ENCODE results near the gene AFMID. TPM values are rescaled to one million over a fixed set of nuclear protein-coding genes. Genes with fewer than 3 reads are reported as not detected.

Gene AFMID
- polyA plus RNA-seq, 4 donors = 24.0 to 61.7 (median 38.7) TPM

DNA sequence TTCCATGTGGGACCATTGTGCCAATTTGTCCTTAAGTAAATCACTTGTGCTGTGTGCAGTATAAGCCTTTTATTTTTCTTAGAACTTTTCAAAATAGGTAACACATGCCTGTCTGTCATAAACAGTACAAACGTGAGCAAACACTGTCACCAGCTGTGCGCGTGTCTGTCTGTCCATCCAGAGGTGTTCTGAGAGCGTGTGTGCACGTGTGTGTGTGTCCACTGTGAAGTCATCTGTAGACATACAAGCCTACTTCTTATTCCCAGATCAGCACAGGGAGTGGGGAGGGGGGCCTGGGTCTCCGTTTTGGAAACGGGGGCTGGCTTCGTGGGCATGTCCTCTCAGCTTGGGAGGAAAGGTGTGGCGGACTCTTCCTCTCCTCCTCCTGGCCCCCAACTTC is 53.7 kb downstream of the AFMID start:
- Histone ChIP-seq H3K27me3 (ENCODE audit: control insufficient read depth in 3 of 3, insufficient read depth in 3 of 3, low read length in 3 of 3) (no peaks in the 10 kb centered on the region), H3K36me3 (ENCODE audit: control insufficient read depth in 3 of 3, insufficient read depth in 2 of 3, low read depth in 1 of 3, low read length in 3 of 3) (no peaks in the 10 kb centered on the region), H3K4me3 (ENCODE audit: low read depth in 1 of 3, low read length in 3 of 3) (no peak overlapping the region), H3K9me3 (ENCODE audit: control insufficient read depth in 2 of 2, insufficient read depth in 1 of 2, low read depth in 1 of 2, low read length in 1 of 2) (no peaks in the 10 kb centered on the region), H3K4me1 (ENCODE audit: control insufficient read depth in 3 of 3, insufficient read depth in 2 of 3, low read depth in 1 of 3, low read length in 2 of 3) (no peaks in the 10 kb centered on the region), H3K27ac (ENCODE audit: low read depth in 1 of 3, low read length in 2 of 3) (no peak overlapping the region)
- 77 to 85% (median 80%) methylated on average over 9 of the region's 9 CpGs for WGBS, 3 donors
- DNase-seq = no peak
- FAIRE-seq = no peak

DNA sequence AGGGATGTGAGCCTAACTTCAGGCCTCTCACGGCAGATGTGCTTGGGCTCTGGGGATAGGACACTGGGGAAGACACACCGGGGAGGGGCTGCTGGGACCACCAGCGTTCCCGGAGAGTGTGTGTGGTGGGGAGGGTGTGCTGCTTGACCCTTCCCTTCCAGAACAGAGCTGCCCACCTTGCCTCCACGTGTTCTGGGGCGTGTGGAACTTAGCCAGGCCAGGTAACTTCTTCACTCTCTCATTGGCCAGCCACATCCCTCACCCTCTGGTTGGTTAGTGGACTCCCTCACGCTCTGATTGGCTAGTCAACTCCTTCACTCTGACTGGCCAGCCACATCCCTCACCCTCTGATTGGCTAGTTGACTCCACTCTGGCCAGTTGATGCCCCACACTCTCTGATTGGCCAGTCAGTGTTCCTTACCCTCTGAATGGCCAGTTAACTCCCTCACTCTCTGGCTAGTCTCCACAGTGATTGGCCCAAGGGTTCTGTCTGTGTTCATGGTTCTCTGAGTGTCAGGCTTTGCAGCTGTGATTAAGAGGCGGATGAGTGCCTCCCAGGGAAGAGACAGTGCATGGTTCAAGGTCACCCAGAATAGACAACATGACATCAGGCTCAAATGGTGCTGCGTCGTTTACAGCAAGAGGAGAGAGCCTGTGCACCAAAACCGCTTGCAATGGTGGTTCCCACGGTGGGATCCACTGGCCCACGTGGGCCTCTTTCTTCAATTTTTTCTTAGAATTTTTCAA is 54.3 kb downstream of the AFMID start:
- Histone ChIP-seq H3K4me1 (ENCODE audit: control insufficient read depth in 3 of 3, insufficient read depth in 2 of 3, low read depth in 1 of 3, low read length in 2 of 3) (no peaks in the 10 kb centered on the region), H3K27me3 (ENCODE audit: control insufficient read depth in 3 of 3, insufficient read depth in 3 of 3, low read length in 3 of 3) (no peaks in the 10 kb centered on the region), H3K36me3 (ENCODE audit: control insufficient read depth in 3 of 3, insufficient read depth in 2 of 3, low read depth in 1 of 3, low read length in 3 of 3) (no peaks in the 10 kb centered on the region), H3K27ac (ENCODE audit: low read depth in 1 of 3, low read length in 2 of 3) (no peak overlapping the region), H3K4me3 (ENCODE audit: low read depth in 1 of 3, low read length in 3 of 3) (no peak overlapping the region), H3K9me3 (ENCODE audit: control insufficient read depth in 2 of 2, insufficient read depth in 1 of 2, low read depth in 1 of 2, low read length in 1 of 2) (no peaks in the 10 kb centered on the region)
- WGBS, 3 donors = 66 to 82% (median 71%) methylated on average over 13 of the region's 13 CpGs
- DNase-seq = peak in 1 of 2 donors; percentile 14
- FAIRE-seq = no peak

DNA sequence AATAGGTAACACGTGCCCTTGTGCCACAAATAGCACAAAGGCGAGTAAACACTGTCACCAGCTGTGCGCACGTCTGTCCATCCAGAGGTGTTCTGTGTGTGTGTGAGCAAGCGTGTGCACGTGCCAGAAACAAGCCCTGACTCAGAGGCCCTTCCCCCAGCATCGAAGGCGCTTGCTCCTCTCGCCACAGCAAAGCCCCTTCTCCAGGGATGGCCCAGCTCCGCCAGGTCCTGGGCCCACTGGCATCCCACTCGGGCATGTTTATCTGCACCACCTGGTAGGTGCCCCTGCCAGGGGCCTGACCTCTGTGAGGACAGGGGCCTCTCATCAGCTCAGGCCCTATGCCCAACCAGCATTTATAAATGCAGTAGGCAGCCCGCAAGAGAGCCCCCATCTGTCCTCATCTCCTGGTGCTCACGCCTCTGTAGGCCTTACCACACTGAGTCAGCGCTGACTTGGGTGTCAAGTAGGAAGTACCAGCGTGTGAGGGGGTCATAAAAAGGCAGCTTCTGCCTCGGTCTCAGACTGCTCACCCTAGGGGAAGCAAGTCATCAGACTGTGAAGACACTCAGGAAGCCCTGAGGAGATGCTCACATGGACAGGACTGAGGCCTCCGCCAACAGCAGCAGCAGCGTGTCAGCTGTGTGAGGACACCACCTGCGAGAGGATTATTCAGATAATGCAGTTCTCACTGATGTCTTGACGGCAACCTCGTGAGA is 55.0 kb downstream of the AFMID start:
- Histone ChIP-seq H3K4me3 (ENCODE audit: low read depth in 1 of 3, low read length in 3 of 3) (no peak overlapping the region), H3K4me1 (ENCODE audit: control insufficient read depth in 3 of 3, insufficient read depth in 2 of 3, low read depth in 1 of 3, low read length in 2 of 3) (no peaks in the 10 kb centered on the region), H3K27ac (ENCODE audit: low read depth in 1 of 3, low read length in 2 of 3) (no peak overlapping the region), H3K36me3 (ENCODE audit: control insufficient read depth in 3 of 3, insufficient read depth in 2 of 3, low read depth in 1 of 3, low read length in 3 of 3) (no peaks in the 10 kb centered on the region), H3K9me3 (ENCODE audit: control insufficient read depth in 2 of 2, insufficient read depth in 1 of 2, low read depth in 1 of 2, low read length in 1 of 2) (no peaks in the 10 kb centered on the region), H3K27me3 (ENCODE audit: control insufficient read depth in 3 of 3, insufficient read depth in 3 of 3, low read length in 3 of 3) (no peaks in the 10 kb centered on the region)
- FAIRE-seq (no peak), DNase-seq (no peak)
- 77 to 83% (median 81%) methylated on average over 21 of the region's 21 CpGs for WGBS, 3 donors

DNA sequence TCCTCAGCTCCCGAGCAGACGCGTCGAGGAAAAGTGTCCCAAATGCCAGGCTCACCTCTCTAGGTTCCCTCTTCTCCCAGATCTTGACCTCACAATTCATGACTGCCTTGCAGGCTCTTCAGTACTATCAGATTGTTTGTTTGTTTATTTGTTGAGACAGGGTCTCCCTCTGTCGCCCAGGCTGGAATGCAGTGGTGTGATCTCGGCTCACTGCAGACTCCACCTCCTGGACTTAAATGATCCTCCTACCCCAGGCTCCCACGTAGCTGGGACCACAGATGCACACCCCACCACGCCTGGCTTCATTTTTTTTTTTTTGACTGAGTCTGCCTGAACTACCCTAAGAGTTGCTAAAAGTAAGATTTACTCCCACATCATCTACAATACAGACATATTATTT is 60.1 kb downstream of the AFMID start:
- 72 to 82% (median 79%) methylated on average over 8 of the region's 8 CpGs for WGBS, 3 donors

GRCh38 chr17:78248051-78248914 is 61.1 kb downstream of the AFMID start:
- no peak for FAIRE-seq
- WGBS, 3 donors = 79 to 84% (median 82%) methylated on average over 30 of the region's 30 CpGs
- H3K9me3 ChIP-seq (ENCODE audit: control insufficient read depth in 2 of 2, insufficient read depth in 1 of 2, low read depth in 1 of 2, low read length in 1 of 2) = no peaks in the 10 kb centered on the region
- H3K4me3 ChIP-seq (ENCODE audit: low read depth in 1 of 3, low read length in 3 of 3) = no peak overlapping the region
- no peak for DNase-seq
- no peaks in the 10 kb centered on the region for H3K36me3 ChIP-seq (ENCODE audit: control insufficient read depth in 3 of 3, insufficient read depth in 2 of 3, low read depth in 1 of 3, low read length in 3 of 3)
- H3K27ac ChIP-seq (ENCODE audit: low read depth in 1 of 3, low read length in 2 of 3) = peak overlapping the region in 1 of 3 donors; percentile 24
- peaks cover 4 to 11% (median 4%) of the 10 kb centered on the region in 3 donors for H3K4me1 ChIP-seq (ENCODE audit: control insufficient read depth in 3 of 3, insufficient read depth in 2 of 3, low read depth in 1 of 3, low read length in 2 of 3)
- H3K27me3 ChIP-seq (ENCODE audit: control insufficient read depth in 3 of 3, insufficient read depth in 3 of 3, low read length in 3 of 3) = no peaks in the 10 kb centered on the region

More for the DNA sequence above, 60.1 kb downstream of the AFMID start:
- no peaks in the 10 kb centered on the region for H3K9me3 ChIP-seq (ENCODE audit: control insufficient read depth in 2 of 2, insufficient read depth in 1 of 2, low read depth in 1 of 2, low read length in 1 of 2)
- no peaks in the 10 kb centered on the region for H3K36me3 ChIP-seq (ENCODE audit: control insufficient read depth in 3 of 3, insufficient read depth in 2 of 3, low read depth in 1 of 3, low read length in 3 of 3)
- H3K4me3 ChIP-seq (ENCODE audit: low read depth in 1 of 3, low read length in 3 of 3) = no peak overlapping the region
- no peaks in the 10 kb centered on the region for H3K27me3 ChIP-seq (ENCODE audit: control insufficient read depth in 3 of 3, insufficient read depth in 3 of 3, low read length in 3 of 3)
- DNase-seq (no peak), FAIRE-seq (no peak)
- H3K27ac ChIP-seq (ENCODE audit: low read depth in 1 of 3, low read length in 2 of 3) = no peak overlapping the region
- peaks cover under 1 to 11% (median 4%) of the 10 kb centered on the region in 3 donors for H3K4me1 ChIP-seq (ENCODE audit: control insufficient read depth in 3 of 3, insufficient read depth in 2 of 3, low read depth in 1 of 3, low read length in 2 of 3)

DNA sequence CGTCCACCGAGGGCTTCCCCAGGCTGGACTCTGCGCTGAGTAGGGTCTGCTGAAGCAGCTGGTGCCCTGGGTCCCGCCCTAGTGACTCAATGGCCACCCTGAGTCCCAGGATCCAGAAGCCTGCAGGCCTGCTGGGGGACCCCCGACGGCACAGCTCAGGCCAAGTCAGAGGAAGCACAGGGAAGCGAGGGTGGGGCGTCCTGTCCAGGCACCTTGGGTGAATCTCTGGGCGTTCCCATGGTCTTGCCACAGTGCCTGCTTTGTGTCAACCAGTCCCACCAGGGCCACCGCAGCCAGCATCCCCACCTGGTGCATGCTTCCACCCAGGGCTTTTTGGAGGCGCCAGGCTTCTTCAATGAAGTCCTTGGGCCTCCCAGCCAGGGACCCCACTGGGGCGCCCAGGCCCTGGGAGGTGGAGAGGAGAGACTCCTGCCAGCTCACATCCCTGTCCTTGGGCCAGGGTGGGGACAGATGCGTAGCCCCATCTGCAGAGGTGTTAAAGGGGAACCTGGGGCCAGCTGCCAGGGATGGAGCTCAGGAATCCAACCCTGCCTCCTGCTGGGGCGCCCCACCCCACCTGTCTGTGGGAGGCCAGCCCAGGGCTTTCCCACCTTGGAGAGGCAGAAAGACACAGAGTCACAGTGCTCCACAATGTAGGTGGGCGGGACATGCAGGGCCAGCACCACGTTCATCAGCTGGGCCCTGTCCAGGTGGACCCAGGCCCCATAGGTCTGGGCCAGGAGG is 62.1 kb downstream of the AFMID start:
- Histone ChIP-seq H3K36me3 (ENCODE audit: control insufficient read depth in 3 of 3, insufficient read depth in 2 of 3, low read depth in 1 of 3, low read length in 3 of 3) (no peaks in the 10 kb centered on the region), H3K27ac (ENCODE audit: low read depth in 1 of 3, low read length in 2 of 3) (no peak overlapping the region), H3K4me1 (ENCODE audit: control insufficient read depth in 3 of 3, insufficient read depth in 2 of 3, low read depth in 1 of 3, low read length in 2 of 3) (peaks cover 4 to 11% (median 4%) of the 10 kb centered on the region in 3 donors), H3K27me3 (ENCODE audit: control insufficient read depth in 3 of 3, insufficient read depth in 3 of 3, low read length in 3 of 3) (no peaks in the 10 kb centered on the region), H3K9me3 (ENCODE audit: control insufficient read depth in 2 of 2, insufficient read depth in 1 of 2, low read depth in 1 of 2, low read length in 1 of 2) (no peaks in the 10 kb centered on the region), H3K4me3 (ENCODE audit: low read depth in 1 of 3, low read length in 3 of 3) (no peak overlapping the region)
- FAIRE-seq (no peak), DNase-seq (no peak)
- WGBS, 3 donors = 83 to 85% (median 84%) methylated on average over 16 of the region's 16 CpGs

- DNase-seq = no peak
- Histone ChIP-seq H3K9me3 (ENCODE audit: control insufficient read depth in 2 of 2, insufficient read depth in 1 of 2, low read depth in 1 of 2, low read length in 1 of 2) (no peaks in the 10 kb centered on the region), H3K36me3 (ENCODE audit: control insufficient read depth in 3 of 3, insufficient read depth in 2 of 3, low read depth in 1 of 3, low read length in 3 of 3) (no peaks in the 10 kb centered on the region), H3K4me3 (ENCODE audit: low read depth in 1 of 3, low read length in 3 of 3) (no peak overlapping the region), H3K27me3 (ENCODE audit: control insufficient read depth in 3 of 3, insufficient read depth in 3 of 3, low read length in 3 of 3) (no peaks in the 10 kb centered on the region), H3K27ac (ENCODE audit: low read depth in 1 of 3, low read length in 2 of 3) (no peak overlapping the region), H3K4me1 (ENCODE audit: control insufficient read depth in 3 of 3, insufficient read depth in 2 of 3, low read depth in 1 of 3, low read length in 2 of 3) (peaks cover 4 to 11% (median 4%) of the 10 kb centered on the region in 3 donors)
- no peak for FAIRE-seq
- 67 to 70% (median 69%) methylated on average over 20 of the region's 20 CpGs for WGBS, 3 donors
These were observed 63.0 kb downstream of the AFMID start for GRCh38 chr17:78249818-78250806.

Measured in small intestine (tissue), 7 donors.